GM12891 (cell line): ENCODE data around the gene RFX3.

Source experiments
- POLR2A ChIP-seq: IDR thresholded peaks from 2 replicates; pipeline ENCODE4 v1.6.1; 2011; ENCODE audit warnings: low read depth, low read length, control low read depth
- POLR2AphosphoS5 ChIP-seq: IDR thresholded peaks from 2 replicates; pipeline ENCODE4 v1.6.1; 2011; ENCODE audit warnings: low read depth, low read length, control low read depth

DNA sequence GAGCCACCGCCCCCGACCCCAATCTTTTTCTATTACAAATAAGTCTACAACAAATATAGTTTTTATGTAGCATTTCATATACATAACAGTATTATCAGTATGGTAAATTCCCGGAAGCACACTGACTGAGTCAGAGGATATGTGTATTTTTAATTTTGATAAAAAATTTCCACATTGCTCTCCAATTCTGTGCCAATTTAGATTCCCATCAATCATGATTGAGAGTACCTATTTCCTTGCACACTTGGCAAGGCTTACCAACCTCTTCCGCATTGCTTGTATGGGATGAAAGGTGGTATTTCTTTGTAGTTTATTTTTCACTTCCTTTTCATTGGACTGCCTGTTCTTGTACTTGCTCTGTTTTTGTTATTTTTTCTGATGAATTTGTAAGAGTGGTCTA, 204.6 kb downstream of the RFX3 start:
- TF ChIP-seq POLR2AphosphoS5 (no peak), POLR2A (no peak)
